ENCODE data around the gene C6orf89.
A peak's percentile ranks its signal among the peaks of the same experiment; 100 is the strongest.

C6orf89 gene

GRCh38 chr6:36954262-36954931 is 68.6 kb downstream of the C6orf89 start, which contains the start of gene PI16:
TSS of gene PI16 (plus strand) at chr6:36954738. CDS start at chr6:36954761, 23 bp downstream.
- no peak for DNase-seq

- DNase-seq, result no peak
Measured at GRCh38 chr6:36955136-36955535, 69.4 kb downstream of the C6orf89 start.

DNA sequence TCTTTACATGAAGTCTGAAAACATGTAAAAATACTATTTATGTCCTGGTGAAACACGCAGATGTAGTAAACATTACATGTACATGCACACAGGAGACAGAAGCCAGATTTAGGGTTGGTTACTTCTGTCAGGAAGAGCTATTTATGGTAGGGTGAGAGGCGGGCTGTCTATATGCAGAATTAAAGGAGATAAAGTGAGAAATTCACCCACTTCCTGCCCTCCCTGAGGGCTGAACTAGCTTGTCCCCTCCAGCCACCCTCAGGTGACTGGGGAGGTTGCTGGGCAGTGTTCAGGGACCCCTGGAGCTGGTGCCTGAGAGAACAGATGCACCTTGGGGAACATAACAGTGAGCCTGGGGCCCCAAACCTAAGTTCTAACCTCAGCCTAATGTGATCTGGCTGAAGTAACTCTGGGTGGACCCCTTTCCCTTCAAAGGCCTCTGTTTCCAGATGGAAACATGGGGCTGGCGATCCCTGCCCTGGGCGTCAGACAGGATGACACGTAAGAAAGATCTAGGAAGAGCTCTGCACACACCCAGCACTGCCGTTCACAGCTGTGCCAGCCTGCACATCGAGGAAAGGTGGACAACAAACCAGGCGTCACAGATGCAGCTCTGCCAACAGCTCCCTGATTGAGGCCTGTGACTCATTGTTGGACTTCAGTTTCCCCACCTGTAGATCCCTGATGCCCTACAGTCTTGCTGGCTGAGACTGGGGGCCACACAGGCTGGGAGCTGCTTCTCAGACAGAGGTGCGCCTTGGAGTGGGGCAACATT is 70.1 kb downstream of the C6orf89 start:
- no peak for DNase-seq

DNA sequence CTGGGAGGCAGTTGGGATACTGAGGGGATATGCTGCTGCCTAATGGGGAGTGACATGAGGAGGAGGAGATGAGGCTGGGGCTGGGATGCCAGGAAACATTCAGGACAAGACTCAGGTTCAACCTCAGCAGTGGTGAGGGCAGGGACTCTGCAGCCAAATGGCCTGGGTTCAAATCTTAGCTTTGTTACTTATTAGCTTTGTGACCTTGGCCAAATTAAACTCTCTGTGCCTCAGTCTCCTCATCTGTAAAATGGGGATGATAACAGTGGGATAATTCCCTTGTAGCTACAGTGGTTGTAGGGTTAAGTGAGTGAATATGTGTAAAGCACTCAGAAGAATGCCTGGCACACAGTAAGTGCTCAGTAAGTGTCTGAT is 70.7 kb downstream of the C6orf89 start:
- no peak for DNase-seq

DNA sequence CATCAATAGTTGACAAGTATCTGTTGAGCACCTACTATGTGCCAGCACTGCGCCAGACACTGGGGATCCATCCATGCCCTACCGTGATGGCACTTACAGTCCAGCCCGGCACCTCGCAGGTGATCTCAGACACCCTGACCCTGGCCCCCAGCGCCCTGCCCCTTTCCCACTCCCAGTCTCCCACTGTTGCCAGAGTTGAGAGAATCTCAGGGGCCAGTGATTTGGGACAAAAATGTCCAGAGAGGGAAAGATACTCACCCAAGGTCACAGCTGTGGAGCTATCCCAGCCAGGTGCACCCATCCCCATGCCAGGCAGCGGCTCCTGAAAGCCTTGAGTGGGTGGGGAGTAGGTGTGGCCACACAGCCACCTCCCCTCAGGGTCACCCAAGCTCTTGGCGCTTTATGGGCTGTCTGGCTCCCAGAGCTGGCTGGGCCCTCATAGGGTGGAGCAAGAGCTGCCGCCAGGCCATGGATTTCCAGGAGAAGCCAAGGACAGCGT is 72.1 kb downstream of the C6orf89 start:
- no peak for DNase-seq

DNA sequence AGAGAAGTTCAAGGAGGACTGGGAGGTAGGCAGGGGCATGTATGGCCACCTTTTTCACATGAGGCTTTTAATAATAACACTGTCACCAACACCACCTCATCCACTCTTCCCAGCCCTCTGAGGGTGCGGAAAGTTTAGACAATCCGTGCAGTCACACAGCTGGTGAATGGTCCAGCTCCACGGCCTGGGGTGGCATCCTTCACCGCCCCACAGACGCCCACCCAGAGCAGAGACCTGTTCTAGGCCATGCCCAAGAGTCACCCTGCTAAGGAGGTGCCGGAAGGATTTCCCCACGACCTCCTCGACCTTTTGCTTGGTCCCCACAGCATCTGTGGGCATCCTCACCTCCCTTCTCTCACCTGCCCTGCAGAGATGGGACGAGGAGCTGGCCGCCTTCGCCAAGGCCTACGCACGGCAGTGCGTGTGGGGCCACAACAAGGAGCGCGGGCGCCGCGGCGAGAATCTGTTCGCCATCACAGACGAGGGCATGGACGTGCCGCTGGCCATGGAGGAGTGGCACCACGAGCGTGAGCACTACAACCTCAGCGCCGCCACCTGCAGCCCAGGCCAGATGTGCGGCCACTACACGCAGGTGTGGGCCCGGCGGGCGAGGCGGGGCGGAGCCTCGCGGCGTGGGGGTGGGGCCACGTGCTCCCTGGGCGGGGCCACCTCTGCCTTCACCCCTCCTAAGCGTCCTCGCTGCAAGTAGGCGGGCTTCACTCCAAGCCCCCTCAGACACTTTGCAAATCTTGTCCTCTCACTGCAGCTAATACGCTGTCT is 73.2 kb downstream of the C6orf89 start:
- no peak for DNase-seq

GRCh38 chr6:36959555-36960250 is 74.0 kb downstream of the C6orf89 start:
- DNase-seq, result no peak

DNA sequence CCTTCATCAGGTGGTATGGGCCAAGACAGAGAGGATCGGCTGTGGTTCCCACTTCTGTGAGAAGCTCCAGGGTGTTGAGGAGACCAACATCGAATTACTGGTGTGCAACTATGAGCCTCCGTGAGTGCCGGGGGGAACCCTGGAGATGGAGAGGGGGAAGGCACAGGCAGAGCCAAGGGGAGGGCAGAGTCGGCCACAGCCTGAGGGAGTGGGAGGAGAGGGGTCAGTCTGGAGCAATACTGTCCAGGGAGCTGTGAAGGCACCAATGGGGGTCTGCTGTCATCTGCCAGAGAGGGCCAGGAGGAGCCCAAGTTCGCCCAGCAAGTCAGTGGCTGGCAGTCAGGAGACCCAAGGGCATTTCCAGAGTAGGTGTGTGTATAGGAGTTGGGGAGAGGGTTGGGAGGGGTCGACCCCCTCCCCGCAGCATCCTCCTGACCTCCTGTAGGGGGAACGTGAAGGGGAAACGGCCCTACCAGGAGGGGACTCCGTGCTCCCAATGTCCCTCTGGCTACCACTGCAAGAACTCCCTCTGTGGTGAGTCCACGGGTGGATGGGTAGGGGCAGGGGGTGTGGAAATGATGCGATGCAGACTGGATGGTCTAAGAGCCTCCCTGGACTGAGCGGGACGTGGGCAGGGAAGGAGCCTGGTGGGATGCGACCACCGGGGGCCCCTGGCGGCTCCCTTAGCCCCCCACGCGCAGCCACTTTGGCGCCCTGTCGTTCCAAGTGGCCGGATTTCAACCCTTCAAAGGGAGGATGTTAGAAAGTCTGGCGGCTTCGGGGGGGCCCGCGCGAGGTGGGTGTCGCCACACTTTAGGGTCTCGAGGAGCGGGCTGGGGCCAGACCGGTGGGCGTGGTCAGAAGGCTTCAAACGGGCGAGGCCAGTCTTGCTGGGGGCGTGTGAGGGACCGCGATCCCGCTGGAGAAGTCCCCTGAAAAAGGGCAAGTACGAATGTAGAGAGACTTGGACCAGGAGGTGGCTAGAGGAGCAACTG is 76.0 kb downstream of the C6orf89 start:
- no peak for DNase-seq

DNA sequence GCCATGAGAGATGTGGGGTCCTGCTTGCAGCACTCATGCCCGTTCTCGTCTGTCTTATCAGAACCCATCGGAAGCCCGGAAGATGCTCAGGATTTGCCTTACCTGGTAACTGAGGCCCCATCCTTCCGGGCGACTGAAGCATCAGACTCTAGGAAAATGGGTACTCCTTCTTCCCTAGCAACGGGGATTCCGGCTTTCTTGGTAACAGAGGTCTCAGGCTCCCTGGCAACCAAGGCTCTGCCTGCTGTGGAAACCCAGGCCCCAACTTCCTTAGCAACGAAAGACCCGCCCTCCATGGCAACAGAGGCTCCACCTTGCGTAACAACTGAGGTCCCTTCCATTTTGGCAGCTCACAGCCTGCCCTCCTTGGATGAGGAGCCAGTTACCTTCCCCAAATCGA is 77.1 kb downstream of the C6orf89 start:
- peak; percentile 13 for DNase-seq

DNA sequence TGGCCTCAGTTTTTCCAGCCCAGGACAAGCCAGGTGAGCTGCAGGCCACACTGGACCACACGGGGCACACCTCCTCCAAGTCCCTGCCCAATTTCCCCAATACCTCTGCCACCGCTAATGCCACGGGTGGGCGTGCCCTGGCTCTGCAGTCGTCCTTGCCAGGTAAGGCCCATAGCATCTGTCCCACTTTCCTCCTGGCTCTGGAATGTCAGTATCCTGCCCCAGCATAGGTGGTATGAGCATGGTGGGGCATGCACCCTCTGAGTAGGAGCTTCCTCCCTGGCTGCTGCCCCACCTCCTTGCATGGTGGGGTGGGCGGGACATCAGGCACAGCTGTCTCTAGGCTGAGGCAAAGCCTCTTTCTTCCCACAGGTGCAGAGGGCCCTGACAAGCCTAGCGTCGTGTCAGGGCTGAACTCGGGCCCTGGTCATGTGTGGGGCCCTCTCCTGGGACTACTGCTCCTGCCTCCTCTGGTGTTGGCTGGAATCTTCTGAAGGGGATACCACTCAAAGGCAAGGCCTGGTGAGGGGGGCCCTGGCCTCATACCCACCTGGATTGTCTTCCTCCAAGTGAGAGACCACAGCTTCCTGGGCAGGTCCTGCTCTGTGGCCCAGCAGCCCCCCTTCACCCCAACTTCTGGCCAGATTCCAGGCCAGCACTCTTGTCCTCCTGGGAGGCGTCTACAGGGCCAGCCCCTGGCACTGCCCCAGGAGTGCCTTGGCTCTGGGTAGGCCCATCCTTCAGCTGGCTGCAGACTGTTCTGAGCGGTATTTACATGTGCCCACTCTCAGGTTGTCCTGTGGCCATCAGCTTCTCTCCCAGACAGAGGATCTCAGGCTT is 77.9 kb downstream of the C6orf89 start:
- DNase-seq, result no peak

DNA sequence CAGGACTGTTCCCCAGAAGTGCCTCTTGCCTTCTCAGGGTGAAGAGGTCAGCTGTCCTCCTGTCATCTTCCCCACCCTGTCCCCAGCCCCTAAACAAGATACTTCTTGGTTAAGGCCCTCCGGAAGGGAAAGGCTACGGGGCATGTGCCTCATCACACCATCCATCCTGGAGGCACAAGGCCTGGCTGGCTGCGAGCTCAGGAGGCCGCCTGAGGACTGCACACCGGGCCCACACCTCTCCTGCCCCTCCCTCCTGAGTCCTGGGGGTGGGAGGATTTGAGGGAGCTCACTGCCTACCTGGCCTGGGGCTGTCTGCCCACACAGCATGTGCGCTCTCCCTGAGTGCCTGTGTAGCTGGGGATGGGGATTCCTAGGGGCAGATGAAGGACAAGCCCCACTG is 78.6 kb downstream of the C6orf89 start:
- DNase-seq, result no peak

DNA sequence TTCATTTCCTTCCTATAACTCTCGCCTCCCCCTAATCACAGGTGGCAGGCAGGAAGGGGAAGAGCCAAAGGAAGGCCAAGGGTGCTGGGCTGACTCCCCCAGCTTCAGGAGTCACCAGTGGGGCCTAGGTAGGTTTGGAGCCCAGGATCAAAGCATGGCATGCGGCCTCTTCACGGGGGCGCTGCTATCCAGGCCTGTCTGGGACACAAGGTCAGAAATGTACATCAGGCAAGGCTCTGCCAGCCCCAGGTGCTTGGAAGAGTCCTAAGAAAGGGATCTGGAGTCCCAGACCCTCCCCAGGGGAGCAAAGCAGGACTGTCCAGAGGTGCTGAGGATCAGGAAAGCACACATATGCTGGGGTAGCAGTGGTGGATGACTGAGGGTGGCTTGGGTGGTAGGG is 79.2 kb downstream of the C6orf89 start:
- no peak for DNase-seq

GRCh38 chr6:36967301-36967700 is 81.5 kb downstream of the C6orf89 start:
- no peak for DNase-seq

GRCh38 chr6:36967757-36968156 is 82.0 kb downstream of the C6orf89 start:
- no peak for DNase-seq

DNA sequence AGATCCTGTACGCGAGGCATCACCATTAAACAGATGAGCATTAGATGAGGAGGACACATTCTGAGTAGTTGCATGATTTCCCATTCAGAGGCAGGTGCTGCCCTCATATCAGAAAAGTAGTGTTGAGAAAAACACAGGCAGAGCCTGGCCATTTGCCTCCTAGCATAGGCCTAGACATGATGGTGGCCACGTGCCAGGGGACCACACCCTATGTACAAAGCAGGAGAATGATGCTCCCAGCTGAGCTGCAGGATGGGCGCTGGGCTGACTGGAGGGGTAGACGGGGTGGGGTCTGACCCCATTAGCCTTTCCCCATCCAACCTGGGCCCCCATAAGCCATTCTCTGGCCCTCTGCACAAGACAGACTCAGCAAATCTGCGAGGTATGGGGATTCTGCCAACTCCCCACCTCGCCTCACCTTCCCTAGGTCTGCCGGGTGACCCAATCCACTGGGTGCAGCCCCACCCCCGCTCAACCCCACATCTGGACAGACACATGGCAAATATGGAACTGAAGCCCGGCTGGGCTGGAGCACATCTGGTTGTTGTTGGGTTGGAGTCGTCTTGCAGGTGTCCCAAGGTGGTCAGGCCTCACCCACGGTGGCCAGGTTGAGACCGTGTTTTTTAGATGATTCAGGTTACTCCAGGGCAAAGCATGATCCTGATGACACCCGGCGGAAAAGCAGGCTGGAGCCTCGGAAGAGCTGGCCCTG is 82.7 kb downstream of the C6orf89 start:
- DNase-seq, result no peak

- no peak for DNase-seq
Measured at GRCh38 chr6:36969240-36969691, 83.5 kb downstream of the C6orf89 start.

- DNase-seq, result no peak
Measured at GRCh38 chr6:36969988-36970891, 84.5 kb downstream of the C6orf89 start.
